Thyroid gland (tissue), 4 donors: ENCODE measurements around the gene RTN4. TPM values are rescaled to one million over a fixed set of nuclear protein-coding genes. Genes with fewer than 3 reads are reported as not detected.

Source experiments
- DNase-seq, 2 donors: peaks; one replicate each; pipeline ENCODE4 v3.0.0-alpha.2; 2019
- H3K27ac ChIP-seq, 3 donors: fragments of 200-600 bp; sonication (generic); 1 replicate in 2 of 3; 2 replicates in 1 of 3; pipeline ENCODE4 v1.5.1; 2016 to 2019; ENCODE audit warnings: mild to moderate bottlenecking in 1 of 3, moderate library complexity in 1 of 3
- H3K27me3 ChIP-seq: fragments of 200-600 bp; sonication (generic); one replicate; pipeline ENCODE4 v1.5.1; 2019
- H3K36me3 ChIP-seq, 2 donors: fragments of 200-600 bp; sonication (generic); one replicate each; pipeline ENCODE4 v1.5.1; 2016 to 2019
- H3K4me1 ChIP-seq, 2 donors: fragments of 200-600 bp; sonication (generic); one replicate each; pipeline ENCODE4 v1.5.1; 2017 to 2019
- H3K4me3 ChIP-seq, 3 donors: fragments of 200-600 bp; sonication (generic); replicated peaks in 1 of 3; 1 replicate in 2 of 3; 2 replicates in 1 of 3; pipeline ENCODE4 v1.5.1; 2016; ENCODE audit warnings: mild to moderate bottlenecking in 1 of 3
- H3K9me3 ChIP-seq: fragments of 200-600 bp; sonication (generic); one replicate; pipeline ENCODE4 v1.5.1; 2017
- POLR2A ChIP-seq, 2 donors: fragments of 450-650 bp; IDR thresholded peaks; one replicate each; pipeline ENCODE4 v1.6.1; 2017; ENCODE audit warnings: antibody characterized with exemption in 2 of 2, mild to moderate bottlenecking in 2 of 2, moderate library complexity in 1 of 2
- WGBS, 2 donors: methylation state at CpG; one replicate each; pipeline ENCODE4 v1.1.5; 2017; 5-methylcytosine and 5-hydroxymethylcytosine counted together
- intact Hi-C: fragments of 100-400 bp; cut with DNase I; formaldehyde crosslinking; loops from one replicate; pipeline ENCODE4 v1.15.1; 2023
- total RNA-seq, 4 donors: library from RNA; depleted of rRNA; stranded (reverse); fragments of >200 nt; gene quantifications; one replicate each; pipeline ENCODE4 v1.2.3, GENCODE V29; 2016
- TF ChIP-seq, protein P1 (sequence below), 6 experiments: fragments of 200-600 bp in 3 of 6; fragments of 450-650 bp in 3 of 6; sonication (generic) in 3 of 6; IDR thresholded peaks; one replicate each; pipeline ENCODE4 v1.5.1; 2016 to 2019; ENCODE audit warnings: antibody characterized with exemption in 6 of 6, mild to moderate bottlenecking in 2 of 6, inconsistent platforms in 1 of 6, moderate library complexity in 1 of 6

Gene RTN4
- total RNA-seq, 4 donors from 2014 or later, result 144 to 256 (median 180) TPM

DNA sequence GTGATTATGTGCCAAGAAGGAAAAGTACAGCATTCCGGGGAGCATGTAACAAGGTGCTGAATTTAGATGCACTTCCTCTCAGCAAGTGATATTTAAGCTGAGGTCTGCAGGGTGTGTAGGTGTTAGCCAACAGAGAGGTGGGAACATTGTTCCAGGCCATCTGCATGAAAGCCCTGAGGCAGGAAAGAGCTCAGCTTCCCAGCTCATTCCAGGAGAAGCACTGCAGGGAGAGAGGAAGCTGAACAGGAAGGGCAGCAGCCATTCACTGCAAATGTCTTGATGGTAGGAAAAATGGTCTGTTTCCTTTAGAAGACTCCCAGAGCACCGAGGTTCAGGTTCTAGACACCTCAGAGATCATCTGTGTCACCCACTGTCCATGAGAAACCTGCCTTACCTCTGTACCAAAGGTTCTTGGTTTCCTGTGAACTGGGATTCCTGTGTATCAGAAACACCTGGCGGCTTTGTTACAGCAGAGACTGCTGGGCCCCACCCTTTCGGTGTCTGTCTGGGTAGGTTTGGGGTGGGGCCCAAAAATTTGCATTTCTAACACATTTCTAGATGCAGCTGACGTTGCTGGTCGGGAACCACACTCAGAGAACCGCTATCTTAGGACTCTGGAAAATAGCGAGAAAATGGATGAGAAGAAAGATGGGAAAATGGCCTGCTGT lies 84.0 kb downstream of the RTN4 start:
- H3K4me1 ChIP-seq, result peaks cover 10% of the 10 kb centered on the region in 2 donors
- WGBS, 2 donors, result 84 to 91% methylated on average over 8 of the region's 8 CpGs
- intact Hi-C loops, result no loop called here
- DNase-seq, result no peak
- no peak for TF ChIP-seq POLR2A (IDR thresholded peaks at IDR 0.05)
- TF ChIP-seq, protein P1, sequence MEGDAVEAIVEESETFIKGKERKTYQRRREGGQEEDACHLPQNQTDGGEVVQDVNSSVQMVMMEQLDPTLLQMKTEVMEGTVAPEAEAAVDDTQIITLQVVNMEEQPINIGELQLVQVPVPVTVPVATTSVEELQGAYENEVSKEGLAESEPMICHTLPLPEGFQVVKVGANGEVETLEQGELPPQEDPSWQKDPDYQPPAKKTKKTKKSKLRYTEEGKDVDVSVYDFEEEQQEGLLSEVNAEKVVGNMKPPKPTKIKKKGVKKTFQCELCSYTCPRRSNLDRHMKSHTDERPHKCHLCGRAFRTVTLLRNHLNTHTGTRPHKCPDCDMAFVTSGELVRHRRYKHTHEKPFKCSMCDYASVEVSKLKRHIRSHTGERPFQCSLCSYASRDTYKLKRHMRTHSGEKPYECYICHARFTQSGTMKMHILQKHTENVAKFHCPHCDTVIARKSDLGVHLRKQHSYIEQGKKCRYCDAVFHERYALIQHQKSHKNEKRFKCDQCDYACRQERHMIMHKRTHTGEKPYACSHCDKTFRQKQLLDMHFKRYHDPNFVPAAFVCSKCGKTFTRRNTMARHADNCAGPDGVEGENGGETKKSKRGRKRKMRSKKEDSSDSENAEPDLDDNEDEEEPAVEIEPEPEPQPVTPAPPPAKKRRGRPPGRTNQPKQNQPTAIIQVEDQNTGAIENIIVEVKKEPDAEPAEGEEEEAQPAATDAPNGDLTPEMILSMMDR (IDR thresholded peaks at IDR 0.05), result no peak
- no peak overlapping the region for H3K4me3 ChIP-seq
- H3K27me3 ChIP-seq, result no peaks in the 10 kb centered on the region
- no peaks in the 10 kb centered on the region for H3K36me3 ChIP-seq
- H3K9me3 ChIP-seq, result no peaks in the 10 kb centered on the region
- no peak overlapping the region for H3K27ac ChIP-seq

DNA sequence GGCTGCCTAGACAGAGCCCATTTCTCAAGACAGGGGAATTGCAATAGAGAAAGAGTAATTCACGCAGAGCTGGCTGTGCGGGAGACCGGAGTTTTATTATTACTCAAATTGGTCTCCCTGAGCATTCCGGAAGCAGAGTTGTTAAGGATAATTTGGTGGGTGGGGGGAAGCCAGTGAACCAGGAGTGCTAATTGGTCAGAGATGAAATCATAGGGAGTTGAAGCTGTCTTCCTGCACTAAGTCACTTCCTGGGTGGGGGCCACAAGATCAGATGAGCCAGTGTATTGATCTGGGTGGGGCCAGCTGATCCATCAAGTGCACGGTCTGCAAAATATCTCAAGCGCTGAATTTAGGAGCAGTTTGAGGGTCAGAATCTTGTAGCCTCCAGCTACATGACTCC lies 84.8 kb downstream of the RTN4 start:
- intact Hi-C loops, result no loop called here
- no peak for DNase-seq
- Histone ChIP-seq H3K9me3 (no peaks in the 10 kb centered on the region), H3K4me3 (no peak overlapping the region), H3K27ac (no peak overlapping the region), H3K27me3 (no peaks in the 10 kb centered on the region), H3K36me3 (no peaks in the 10 kb centered on the region), H3K4me1 (peaks cover 10% of the 10 kb centered on the region in 2 donors)
- TF ChIP-seq, protein P1 (IDR thresholded peaks at IDR 0.05), result no peak
- TF ChIP-seq POLR2A (IDR thresholded peaks at IDR 0.05), result no peak
- 98% methylated on average over 6 of the region's 6 CpGs for WGBS, 2 donors

DNA sequence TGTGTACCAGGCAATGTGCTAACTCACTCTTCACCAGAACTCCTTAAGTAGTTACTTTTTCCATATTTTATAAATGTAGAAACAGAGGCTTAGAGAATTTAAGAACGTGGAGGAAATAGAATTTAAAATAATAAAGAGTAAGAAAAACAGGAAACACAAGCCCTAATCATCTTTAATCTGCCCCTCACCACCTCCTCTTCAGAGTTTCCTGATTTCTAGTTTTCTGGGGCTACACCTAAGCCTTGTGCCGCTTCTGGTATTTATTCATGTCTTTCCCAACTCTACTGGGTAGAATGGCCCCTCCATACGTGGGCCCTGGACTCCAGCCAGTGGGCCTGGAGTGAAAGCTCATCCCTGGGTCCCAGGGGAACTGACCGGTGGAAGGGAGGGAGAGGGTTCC lies 85.4 kb downstream of the RTN4 start:
- Histone ChIP-seq H3K36me3 (no peaks in the 10 kb centered on the region), H3K4me1 (peaks cover 7 to 8% of the 10 kb centered on the region in 2 donors), H3K9me3 (no peaks in the 10 kb centered on the region), H3K27me3 (no peaks in the 10 kb centered on the region), H3K27ac (no peak overlapping the region), H3K4me3 (no peak overlapping the region)
- WGBS, 2 donors, result 47 to 55% methylated on average over 4 of the region's 4 CpGs
- intact Hi-C loops, result no loop called here
- TF ChIP-seq, protein P1 (IDR thresholded peaks at IDR 0.05), result no peak
- TF ChIP-seq POLR2A (IDR thresholded peaks at IDR 0.05), result no peak
- no peak for DNase-seq

DNA sequence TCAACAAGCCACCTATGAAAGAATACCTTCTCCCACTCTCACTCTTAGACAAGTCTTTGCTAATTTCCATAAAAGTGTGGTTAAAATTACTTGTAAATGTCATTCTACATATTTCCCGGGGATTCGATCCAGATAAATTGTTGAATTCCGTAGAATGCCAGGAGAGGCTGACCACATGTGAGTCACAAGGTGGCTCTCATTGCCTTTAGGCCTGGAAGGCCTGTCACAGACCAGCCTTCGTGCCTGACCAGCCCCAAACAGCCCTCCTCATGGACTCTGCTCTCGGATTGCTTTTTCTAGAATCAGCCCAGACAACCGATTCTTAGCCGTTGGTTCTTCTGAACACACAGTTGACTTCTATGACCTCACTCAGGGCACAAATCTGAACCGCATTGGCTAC lies 86.0 kb downstream of the RTN4 start:
- intact Hi-C loops, result no loop called here
- TF ChIP-seq, protein P1 (IDR thresholded peaks at IDR 0.05), result no peak
- TF ChIP-seq POLR2A (IDR thresholded peaks at IDR 0.05), result no peak
- no peak for DNase-seq
- no peaks in the 10 kb centered on the region for H3K27me3 ChIP-seq
- peaks cover 2% of the 10 kb centered on the region in 2 donors for H3K4me1 ChIP-seq
- H3K4me3 ChIP-seq, result no peak overlapping the region
- H3K27ac ChIP-seq, result no peak overlapping the region
- WGBS, 2 donors, result 84 to 95% methylated on average over 8 of the region's 8 CpGs
- no peaks in the 10 kb centered on the region for H3K9me3 ChIP-seq
- no peaks in the 10 kb centered on the region for H3K36me3 ChIP-seq

DNA sequence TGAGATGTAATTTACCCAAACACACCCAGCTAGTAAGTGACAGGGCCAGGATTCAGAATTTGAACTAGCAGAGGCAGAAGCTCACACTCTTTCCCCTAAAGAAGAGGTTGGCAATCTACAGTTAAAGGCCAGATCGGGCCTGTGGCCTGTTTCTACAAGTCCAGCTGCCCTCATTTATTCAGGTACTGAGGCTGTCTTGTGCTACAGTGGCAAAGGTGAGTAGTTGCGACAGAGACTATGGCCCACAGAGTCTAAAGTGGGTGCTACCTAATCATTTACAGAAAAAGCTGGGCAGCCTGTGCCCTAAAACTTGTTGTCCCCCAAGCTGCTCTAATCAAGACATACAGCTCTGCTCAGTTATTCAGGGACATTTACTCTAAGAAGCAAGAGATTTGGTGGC lies 86.8 kb downstream of the RTN4 start:
- DNase-seq, result no peak
- WGBS, 2 donors, result 93% methylated on average over 2 of the region's 2 CpGs
- H3K27ac ChIP-seq, result no peak overlapping the region
- H3K9me3 ChIP-seq, result no peaks in the 10 kb centered on the region
- intact Hi-C loops, result no loop called here
- no peaks in the 10 kb centered on the region for H3K27me3 ChIP-seq
- H3K4me3 ChIP-seq, result no peak overlapping the region
- TF ChIP-seq, protein P1 (IDR thresholded peaks at IDR 0.05), result no peak
- no peak for TF ChIP-seq POLR2A (IDR thresholded peaks at IDR 0.05)
- H3K4me1 ChIP-seq, result no peaks in the 10 kb centered on the region
- no peaks in the 10 kb centered on the region for H3K36me3 ChIP-seq
